Choroid plexus epithelial cell (primary cell): ENCODE measurements around the gene OR51I2.

Experiments used
- DNase-seq: peaks from one replicate; pipeline ENCODE4 v3.0.0-alpha.2; 2010; ENCODE audit warnings: low read depth
- H3K4me3 ChIP-seq: 2 replicates; pipeline ENCODE4 v1.5.1; 2011; ENCODE audit warnings: low read depth, mild to moderate bottlenecking, control low read depth, low read length, moderate library complexity
- CTCF ChIP-seq: conservative IDR thresholded peaks from 2 replicates; pipeline ENCODE4 v1.5.1; 2011; ENCODE audit warnings: low read depth, mild to moderate bottlenecking, control low read depth, inconsistent platforms, low read length, moderate library complexity

Gene OR51I2

GRCh38 chr11:5449023-5449422 is at the start of gene OR51I2:
OR51I2 (plus strand) TSS chr11:5449323; CDS start chr11:5453489, 4,166 bp downstream.
- DNase-seq: no peak
- no peak for TF ChIP-seq CTCF
- no peak within 1 kb of the TSS for H3K4me3 ChIP-seq

GRCh38 chr11:5405173-5405572 is 44.0 kb upstream of the OR51I2 start:
- H3K4me3 ChIP-seq: no peak overlapping the region
- no peak for TF ChIP-seq CTCF
- DNase-seq: no peak

GRCh38 chr11:5420993-5421392 is 28.1 kb upstream of the OR51I2 start:
- DNase-seq: no peak
- no peak overlapping the region for H3K4me3 ChIP-seq
- TF ChIP-seq CTCF: no peak

GRCh38 chr11:5421811-5422210 is 27.3 kb upstream of the OR51I2 start, which contains the start of gene OR51Q1:
OR51Q1 (plus strand) TSS chr11:5422111; CDS start chr11:5422201, 90 bp downstream.
- no peak for DNase-seq
- no peak within 1 kb of the TSS for H3K4me3 ChIP-seq
- TF ChIP-seq CTCF: no peak

GRCh38 chr11:5423131-5423530 is 26.0 kb upstream of the OR51I2 start:
- DNase-seq: no peak
- H3K4me3 ChIP-seq: no peak overlapping the region
- TF ChIP-seq CTCF: no peak

- no peak within 1 kb of the TSS for H3K4me3 ChIP-seq
- TF ChIP-seq CTCF: no peak
- DNase-seq: no peak
These were observed 7.7 kb upstream of the OR51I2 start, which contains the start of gene OR51I1 for GRCh38 chr11:5441414-5441813. OR51I1 (minus strand) TSS chr11:5441514; CDS start chr11:5441514, 0 bp downstream.

GRCh38 chr11:5443835-5444393 is 5.2 kb upstream of the OR51I2 start:
- no peak overlapping the region for H3K4me3 ChIP-seq
- no peak for TF ChIP-seq CTCF
- DNase-seq: no peak
